Transverse colon (tissue), 3 donors: ENCODE data around the gene COTL1.

ENCODE experiments used
- EP300 ChIP-seq: sonication (generic); formaldehyde crosslinking; IDR thresholded peaks from one replicate; pipeline ENCODE4 v1.6.1; 2017; ENCODE audit warnings: antibody characterized with exemption, low read depth
- POLR2A ChIP-seq: fragments of 450-650 bp; IDR thresholded peaks from one replicate; pipeline ENCODE4 v1.6.1; 2016; ENCODE audit warnings: antibody characterized with exemption, mild to moderate bottlenecking, moderate library complexity
- TF ChIP-seq, protein P1 (sequence below), 5 experiments: fragments of 200-600 bp in 3 of 5; fragments of 450-650 bp in 2 of 5; sonication (generic) in 3 of 5; IDR thresholded peaks; 1 replicate in 2 of 5; 2 replicates in 3 of 5; pipeline ENCODE4 v1.5.1; 2016 to 2017; ENCODE audit warnings: antibody characterized with exemption in 5 of 5, inconsistent platforms in 3 of 5, mild to moderate bottlenecking in 2 of 5, moderate library complexity in 1 of 5

DNA sequence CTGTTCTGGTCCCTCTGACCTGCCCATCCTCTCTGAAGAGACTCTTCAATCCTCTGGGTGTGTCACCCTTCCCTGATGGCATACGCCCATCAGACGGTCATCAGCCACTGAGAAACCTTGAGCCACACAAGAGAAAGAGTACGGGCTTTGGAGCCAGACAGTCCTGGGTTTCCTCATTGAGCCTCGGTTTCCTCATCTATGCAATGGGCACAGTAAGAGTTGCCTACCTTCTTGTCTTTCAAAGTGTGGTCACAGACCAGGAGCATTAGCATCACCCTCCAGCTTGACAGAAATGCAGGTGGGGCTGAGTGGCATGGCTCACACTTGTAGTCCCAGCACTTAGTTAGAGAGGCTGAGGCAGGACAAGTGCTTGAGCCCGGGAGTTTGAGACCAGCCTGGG, 87.3 kb downstream of the COTL1 start:
- TF ChIP-seq EP300 (no peak), POLR2A (no peak)
- TF ChIP-seq, protein P1, sequence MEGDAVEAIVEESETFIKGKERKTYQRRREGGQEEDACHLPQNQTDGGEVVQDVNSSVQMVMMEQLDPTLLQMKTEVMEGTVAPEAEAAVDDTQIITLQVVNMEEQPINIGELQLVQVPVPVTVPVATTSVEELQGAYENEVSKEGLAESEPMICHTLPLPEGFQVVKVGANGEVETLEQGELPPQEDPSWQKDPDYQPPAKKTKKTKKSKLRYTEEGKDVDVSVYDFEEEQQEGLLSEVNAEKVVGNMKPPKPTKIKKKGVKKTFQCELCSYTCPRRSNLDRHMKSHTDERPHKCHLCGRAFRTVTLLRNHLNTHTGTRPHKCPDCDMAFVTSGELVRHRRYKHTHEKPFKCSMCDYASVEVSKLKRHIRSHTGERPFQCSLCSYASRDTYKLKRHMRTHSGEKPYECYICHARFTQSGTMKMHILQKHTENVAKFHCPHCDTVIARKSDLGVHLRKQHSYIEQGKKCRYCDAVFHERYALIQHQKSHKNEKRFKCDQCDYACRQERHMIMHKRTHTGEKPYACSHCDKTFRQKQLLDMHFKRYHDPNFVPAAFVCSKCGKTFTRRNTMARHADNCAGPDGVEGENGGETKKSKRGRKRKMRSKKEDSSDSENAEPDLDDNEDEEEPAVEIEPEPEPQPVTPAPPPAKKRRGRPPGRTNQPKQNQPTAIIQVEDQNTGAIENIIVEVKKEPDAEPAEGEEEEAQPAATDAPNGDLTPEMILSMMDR (IDR thresholded peaks at IDR 0.05): no peak
